ENCODE data around the gene RAB44. TPM values are rescaled to one million over a fixed set of nuclear protein-coding genes. Genes with fewer than 3 reads are reported as not detected.

The RAB44 gene
- total RNA-seq, 1 experiment from 2014 or later = not detected

- H3K36me3 Mint-ChIP-seq (ENCODE audit: insufficient read depth in 1 of 3, low read depth in 3 of 3) = no peaks in the 10 kb centered on the region
- H3K27me3 ChIP-seq (ENCODE audit: insufficient read depth, low read length) = no peaks in the 10 kb centered on the region
- no peaks in the 10 kb centered on the region for H4K20me1 ChIP-seq (ENCODE audit: control insufficient read depth, insufficient read depth, insufficient read length)
- H2BK5ac ChIP-seq (ENCODE audit: insufficient read length, low read length) = no peak overlapping the region
- H4K8ac ChIP-seq (replicated peaks; ENCODE audit: insufficient read length, low read depth, low read length) = no peak overlapping the region
- no peak overlapping the region for H3K23ac ChIP-seq (ENCODE audit: insufficient read length, low read depth, low read length)
- no peak overlapping the region for H3K9ac ChIP-seq (ENCODE audit: extremely low read depth, insufficient read length, low read length)
- H4K91ac ChIP-seq (ENCODE audit: insufficient read length, low read depth, low read length) = no peak overlapping the region
- peak; percentile 72 for TF ChIP-seq CTCF (conservative IDR thresholded peaks at IDR 0.05)
- no peak overlapping the region for H3K27ac Mint-ChIP-seq
- H3K4me3 Mint-ChIP-seq = no peak overlapping the region
- no peak overlapping the region for H3K27ac ChIP-seq (ENCODE audit: insufficient read length, low read depth, low read length)
- H3K4ac ChIP-seq (ENCODE audit: low read depth, low read length) = no peak overlapping the region
- no peak overlapping the region for H3K56ac ChIP-seq (ENCODE audit: insufficient read length, low read depth, low read length)
- H3K14ac ChIP-seq (ENCODE audit: insufficient read depth, low read length) = no peak overlapping the region
- H3T11ph ChIP-seq (ENCODE audit: low read length) = no peak overlapping the region
- no peak overlapping the region for H2BK120ac ChIP-seq (ENCODE audit: low read depth, low read length, poor library complexity, severe bottlenecking)
- no peak overlapping the region for H2AFZ ChIP-seq (ENCODE audit: low read length)
- H3K79me2 ChIP-seq (ENCODE audit: insufficient read depth, low read length) = no peaks in the 10 kb centered on the region
- no peaks in the 10 kb centered on the region for H3K4me1 Mint-ChIP-seq
- H3K18ac ChIP-seq (ENCODE audit: insufficient read length, low read depth, low read length) = no peak overlapping the region
- H3K27me3 Mint-ChIP-seq (ENCODE audit: low read depth) = peaks cover 3% of the 10 kb centered on the region; the same call in 1 of the 2 replicates
- H2BK20ac ChIP-seq (ENCODE audit: low read depth, low read length, poor library complexity, severe bottlenecking) = no peak overlapping the region
- no peaks in the 10 kb centered on the region for H3K23me2 ChIP-seq (ENCODE audit: insufficient read length, low read depth, low read length, poor library complexity, severe bottlenecking)
- no peak overlapping the region for H2AK5ac ChIP-seq (ENCODE audit: insufficient read length, low read length)
- no peak overlapping the region for H3K4me2 ChIP-seq (ENCODE audit: insufficient read depth, insufficient read length, low read length)
- no peaks in the 10 kb centered on the region for H3K9me3 Mint-ChIP-seq
- H3K79me1 ChIP-seq (ENCODE audit: insufficient read depth, low read depth, low read length, poor library complexity, severe bottlenecking) = no peaks in the 10 kb centered on the region
- H3K9me3 ChIP-seq (ENCODE audit: control insufficient read depth, low read depth, low read length) = no peaks in the 10 kb centered on the region
- no CpG with 5 or more reads among the region's 3 CpGs for WGBS (ENCODE audit: extremely low coverage, insufficient read length, low lambda C conversion rate)
- no peaks in the 10 kb centered on the region for H3K4me1 ChIP-seq (ENCODE audit: insufficient read depth, low read length)
- H2BK12ac ChIP-seq (ENCODE audit: insufficient read length, low read depth, low read length) = no peak overlapping the region
- DNase-seq = peak; percentile 70
- no peak overlapping the region for H2BK15ac ChIP-seq (ENCODE audit: low read depth, low read length)
- H4K5ac ChIP-seq (ENCODE audit: insufficient read length, low read depth, low read length) = no peak overlapping the region
Observed at GRCh38 chr6:36701401-36701991, 3.9 kb downstream of the RAB44 start.
